Measurements from ENCODE around the gene FNDC3B. TPM values are rescaled to one million over a fixed set of nuclear protein-coding genes. Genes with fewer than 3 reads are reported as not detected.

FNDC3B gene
- total and polyA plus RNA-seq, 2 donors (not counting 3 experiments of a cell fraction or from before 2014, with no cell fraction given) = 91.6 to 295 TPM

- H3K36me3 ChIP-seq (ENCODE audit: control insufficient read depth in 2 of 2, extremely low read depth in 1 of 2, insufficient read depth in 2 of 2, low read length in 2 of 2) = no peaks in the 10 kb centered on the region
- H3K79me2 ChIP-seq (ENCODE audit: control insufficient read depth, insufficient read depth, low read length) = peaks cover 74% of the 10 kb centered on the region
- BruUV-seq (replicated peaks) = no TSS peak
- H3K9me3 ChIP-seq (replicated peaks; ENCODE audit: control insufficient read depth, insufficient read depth, low read length) = no peaks in the 10 kb centered on the region
- peaks cover under 1% of the 10 kb centered on the region for H3K4me1 ChIP-seq (ENCODE audit: control insufficient read depth, extremely low read depth, insufficient read depth, low read length)
- no peaks in the 10 kb centered on the region for H3K27me3 ChIP-seq (ENCODE audit: control insufficient read depth in 2 of 2, insufficient read depth in 2 of 2, low read length in 2 of 2)
- POLR2A ChIA-PET = no interaction called here
- no peak overlapping the region for H3K9ac ChIP-seq (replicated peaks; ENCODE audit: extremely low read depth, insufficient read depth, low read length)
- no peak overlapping the region for H3K4me2 ChIP-seq (ENCODE audit: insufficient read depth, low read length)
- H3K4me3 ChIP-seq (replicated peaks in 1 of 3; ENCODE audit: insufficient read depth in 1 of 3, low read depth in 1 of 3, low read length in 3 of 3) = no peak overlapping the region
- no peak overlapping the region for H3K27ac ChIP-seq (ENCODE audit: insufficient read depth, low read depth, low read length)
- no peak overlapping the region for H2AFZ ChIP-seq (ENCODE audit: low read depth, low read length)
- no peaks in the 10 kb centered on the region for H3K9me1 ChIP-seq (replicated peaks; ENCODE audit: control insufficient read depth, extremely low read depth, insufficient read depth, low read length)
- H4K20me1 ChIP-seq (replicated peaks; ENCODE audit: control insufficient read depth, extremely low read depth, insufficient read depth, low read length) = peaks cover 2% of the 10 kb centered on the region
- no peak for TF ChIP-seq EZH2 (IDR thresholded peaks at IDR 0.05; ENCODE audit: borderline replicate concordance, low read depth, low read length, severe bottlenecking)
- no peak for TF ChIP-seq FOS (IDR thresholded peaks at IDR 0.05; ENCODE audit: borderline replicate concordance, insufficient read depth, low read length)
- TF ChIP-seq GATA2 (IDR thresholded peaks at IDR 0.05; ENCODE audit: insufficient read depth, insufficient read length, low read depth, low read length) = no peak
- DNase-seq (ENCODE audit: low read depth, low spot score) (peak; percentile 48), FAIRE-seq (no peak)
- CTCF ChIA-PET = interaction anchor here (1.3 kb wide), 1 partner anchor 9 kb away, joined by 7 read pairs; no protein-coding TSS in a partner anchor
- dilution Hi-C loops (cut with MboI; ENCODE audit: extremely low pct_ligation_motif_present, low sequenced_read_pairs) (no loop called here), intact Hi-C loops (cut with micrococcal nuclease) (no loop called here)
These were observed 155.5 kb downstream of the FNDC3B start for GRCh38 chr3:172194702-172195406.

DNA sequence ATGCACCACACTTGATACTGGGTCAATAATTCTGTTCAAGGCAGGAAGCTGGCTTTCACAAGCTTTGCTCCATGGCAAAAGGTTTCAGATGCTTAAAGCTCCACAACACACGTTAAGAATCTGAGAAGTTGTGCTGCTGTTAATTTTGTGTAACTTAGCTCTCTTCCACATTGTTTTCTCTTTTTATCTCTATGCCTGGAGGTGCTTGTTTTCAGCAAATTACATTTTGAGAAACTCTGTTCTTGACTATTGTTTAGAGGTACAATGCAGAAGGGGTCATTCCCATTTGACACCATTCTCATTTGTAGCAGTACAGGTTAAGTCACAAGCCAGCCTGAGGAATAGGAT, 156.0 kb downstream of the FNDC3B start:
- no peaks in the 10 kb centered on the region for H3K27me3 ChIP-seq (ENCODE audit: control insufficient read depth in 2 of 2, insufficient read depth in 2 of 2, low read length in 2 of 2)
- H3K4me3 ChIP-seq (replicated peaks in 1 of 3; ENCODE audit: insufficient read depth in 1 of 3, low read depth in 1 of 3, low read length in 3 of 3) = no peak overlapping the region
- H4K20me1 ChIP-seq (replicated peaks; ENCODE audit: control insufficient read depth, extremely low read depth, insufficient read depth, low read length) = peaks cover 2% of the 10 kb centered on the region
- FAIRE-seq (no peak), DNase-seq (ENCODE audit: low read depth, low spot score) (no peak)
- H3K9ac ChIP-seq (replicated peaks; ENCODE audit: extremely low read depth, insufficient read depth, low read length) = no peak overlapping the region
- H3K4me1 ChIP-seq (ENCODE audit: control insufficient read depth, extremely low read depth, insufficient read depth, low read length) = peaks cover 6% of the 10 kb centered on the region
- peaks cover 74% of the 10 kb centered on the region for H3K79me2 ChIP-seq (ENCODE audit: control insufficient read depth, insufficient read depth, low read length)
- H3K27ac ChIP-seq (ENCODE audit: insufficient read depth, low read depth, low read length) = no peak overlapping the region
- H2AFZ ChIP-seq (ENCODE audit: low read depth, low read length) = no peak overlapping the region
- intact Hi-C loops (cut with micrococcal nuclease) (no loop called here), dilution Hi-C loops (cut with MboI; ENCODE audit: extremely low pct_ligation_motif_present, low sequenced_read_pairs) (no loop called here)
- no peaks in the 10 kb centered on the region for H3K9me3 ChIP-seq (replicated peaks; ENCODE audit: control insufficient read depth, insufficient read depth, low read length)
- CTCF ChIA-PET = interaction anchor here (1.3 to 1.7 kb wide), 2 partner anchors 9 to 40 kb away, joined by 4 to 7 read pairs; no protein-coding TSS in a partner anchor
- POLR2A ChIA-PET = no interaction called here
- H3K9me1 ChIP-seq (replicated peaks; ENCODE audit: control insufficient read depth, extremely low read depth, insufficient read depth, low read length) = no peaks in the 10 kb centered on the region
- no peak overlapping the region for H3K4me2 ChIP-seq (ENCODE audit: insufficient read depth, low read length)
- TF ChIP-seq MYC (IDR thresholded peaks at IDR 0.05; ENCODE audit: low read depth, low read length) (no peak), POLR2A (IDR thresholded peaks at IDR 0.05; ENCODE audit: low read depth, low read length) (no peak), POLR2AphosphoS5 (IDR thresholded peaks at IDR 0.05; ENCODE audit: insufficient read depth, low read depth, low read length) (no peak), JUN (IDR thresholded peaks at IDR 0.05; ENCODE audit: borderline replicate concordance, insufficient read depth, insufficient read length, low read depth) (no peak)
- TF ChIP-seq, protein P1, sequence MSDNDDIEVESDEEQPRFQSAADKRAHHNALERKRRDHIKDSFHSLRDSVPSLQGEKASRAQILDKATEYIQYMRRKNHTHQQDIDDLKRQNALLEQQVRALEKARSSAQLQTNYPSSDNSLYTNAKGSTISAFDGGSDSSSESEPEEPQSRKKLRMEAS (IDR thresholded peaks at IDR 0.05; ENCODE audit: insufficient read depth, insufficient read length) = no peak
- H3K36me3 ChIP-seq (ENCODE audit: control insufficient read depth in 2 of 2, extremely low read depth in 1 of 2, insufficient read depth in 2 of 2, low read length in 2 of 2) = no peaks in the 10 kb centered on the region
- no TSS peak for BruUV-seq (replicated peaks)
